GM23338 (cell line): ENCODE results near the gene STAC. TPM values are rescaled to one million over a fixed set of nuclear protein-coding genes. Genes with fewer than 3 reads are reported as not detected.

Experiments
- ATAC-seq: fragments of 200-7000 bp; cut with Tn5 transposase; 3 replicates; pipeline ENCODE4 v1.9.1; 2020
- DNase-seq: peaks from one replicate; pipeline ENCODE4 v3.0.0-alpha.2; 2015; ENCODE audit warnings: low spot score
- H2AFZ ChIP-seq: fragments of 200-600 bp; sonication (generic); 2 replicates; pipeline ENCODE4 v1.8.0; 2016; ENCODE audit warnings: antibody characterized with exemption, mild to moderate bottlenecking, moderate library complexity
- H3F3A ChIP-seq: fragments of 200-600 bp; sonication (generic); replicated peaks from 2 replicates; pipeline ENCODE4 v1.8.0; 2017; ENCODE audit warnings: antibody characterized with exemption, mixed run types, low read depth
- H3K27ac ChIP-seq: fragments of 200-600 bp; sonication (generic); 2 replicates; pipeline ENCODE4 v1.6.1; 2016; ENCODE audit warnings: low read depth
- H3K27me3 ChIP-seq: fragments of 200-600 bp; sonication (generic); 2 replicates; pipeline ENCODE4 v1.8.0; 2016; ENCODE audit warnings: mild to moderate bottlenecking, mixed run types, moderate library complexity; ENCODE audit not compliant: insufficient read depth
- H3K36me3 ChIP-seq: fragments of 200-600 bp; sonication (generic); 2 replicates; pipeline ENCODE4 v1.8.0; 2016; ENCODE audit warnings: mild to moderate bottlenecking; ENCODE audit not compliant: insufficient read depth
- H3K4me1 ChIP-seq: fragments of 200-600 bp; sonication (generic); 2 replicates; pipeline ENCODE4 v1.8.0; 2016; ENCODE audit warnings: mild to moderate bottlenecking, moderate library complexity; ENCODE audit not compliant: insufficient read depth
- H3K4me2 ChIP-seq: fragments of 200-600 bp; sonication (generic); 2 replicates; pipeline ENCODE4 v1.7.1; 2017; ENCODE audit warnings: mixed run types
- H3K4me3 ChIP-seq: fragments of 200-600 bp; sonication (generic); 2 replicates; pipeline ENCODE4 v1.6.1; 2016; ENCODE audit warnings: mixed run types
- H3K79me2 ChIP-seq: fragments of 200-600 bp; sonication (generic); replicated peaks from 2 replicates; pipeline ENCODE4 v1.8.0; 2017; ENCODE audit warnings: mild to moderate bottlenecking; ENCODE audit not compliant: insufficient read depth
- H3K9me2 ChIP-seq: fragments of 200-600 bp; sonication (generic); 2 replicates; pipeline ENCODE4 v1.8.0; 2017; ENCODE audit not compliant: insufficient read depth
- H4K20me1 ChIP-seq: fragments of 200-600 bp; sonication (generic); replicated peaks from 2 replicates; pipeline ENCODE4 v1.8.0; 2017; ENCODE audit warnings: mild to moderate bottlenecking; ENCODE audit not compliant: insufficient read depth
- H3K27ac Mint-ChIP-seq: 2 replicates; pipeline ENCODE4 v1.8.0; 2020; ENCODE audit warnings: inconsistent platforms, mild to moderate bottlenecking, moderate library complexity, mixed read lengths
- H3K27me3 Mint-ChIP-seq: 3 replicates; pipeline ENCODE4 v1.8.0; 2022; ENCODE audit warnings: low read depth, mild to moderate bottlenecking, moderate library complexity, mixed read lengths, inconsistent platforms; ENCODE audit not compliant: insufficient read depth, poor library complexity
- H3K36me3 Mint-ChIP-seq: 3 replicates; pipeline ENCODE4 v1.8.0; 2021; ENCODE audit warnings: low read depth, mild to moderate bottlenecking, inconsistent platforms, moderate library complexity, mixed read lengths
- H3K4me1 Mint-ChIP-seq: 3 replicates; pipeline ENCODE4 v1.8.0; 2020; ENCODE audit warnings: mild to moderate bottlenecking, inconsistent platforms, mixed read lengths
- H3K4me3 Mint-ChIP-seq: 3 replicates; pipeline ENCODE4 v1.8.0; 2021; ENCODE audit warnings: moderate library complexity, mild to moderate bottlenecking, inconsistent platforms, mixed read lengths
- H3K9me3 Mint-ChIP-seq: 3 replicates; pipeline ENCODE4 v1.8.0; 2020; ENCODE audit warnings: moderate library complexity, mild to moderate bottlenecking, inconsistent platforms, mixed read lengths
- CREB1 ChIP-seq: fragments of 250-450 bp; sonication (Bioruptor Pico); IDR thresholded peaks from 2 replicates; pipeline ENCODE4 v1.5.0; 2020; ENCODE audit warnings: low read depth, mild to moderate bottlenecking, moderate library complexity
- CTCF ChIP-seq, 2 experiments: fragments of 200-600 bp in 1 of 2; sonication (generic) in 1 of 2; conservative IDR thresholded peaks; 2 replicates each; pipeline versions ENCODE4 v1.5.1 to v1.6.1; 2016 to 2017; ENCODE audit warnings: antibody characterized with exemption in 2 of 2, low read depth in 2 of 2, mild to moderate bottlenecking in 2 of 2, moderate library complexity in 1 of 2
- ETS1 ChIP-seq: IDR thresholded peaks from 2 replicates; pipeline ENCODE4 v1.6.1; 2016; ENCODE audit warnings: antibody characterized with exemption
- EZH2 ChIP-seq: fragments of 200-600 bp; sonication (generic); IDR thresholded peaks from one replicate; pipeline ENCODE4 v1.8.0; 2017; ENCODE audit warnings: antibody characterized with exemption, mild to moderate bottlenecking, low read depth; ENCODE audit not compliant: unreplicated experiment
- EZH2phosphoT487 ChIP-seq: fragments of 200-600 bp; sonication (generic); IDR thresholded peaks from one replicate; pipeline ENCODE4 v1.8.1; 2018; ENCODE audit warnings: antibody characterized with exemption; ENCODE audit not compliant: unreplicated experiment
- JUNB ChIP-seq: IDR thresholded peaks from one replicate; pipeline ENCODE4 v1.6.1; 2016; ENCODE audit warnings: antibody characterized with exemption; ENCODE audit not compliant: unreplicated experiment
- NANOG ChIP-seq: IDR thresholded peaks from 2 replicates; pipeline ENCODE4 v1.6.1; 2016; ENCODE audit warnings: antibody characterized with exemption, borderline replicate concordance
- POLR2AphosphoS5 ChIP-seq: IDR thresholded peaks from 2 replicates; pipeline ENCODE4 v1.6.1; 2016; ENCODE audit warnings: antibody characterized with exemption, low read depth
- REST ChIP-seq: IDR thresholded peaks from one replicate; pipeline ENCODE4 v1.6.1; 2018; ENCODE audit warnings: antibody characterized with exemption; ENCODE audit not compliant: unreplicated experiment
- STAT1 ChIP-seq: IDR thresholded peaks from one replicate; pipeline ENCODE4 v1.6.1; 2016; ENCODE audit warnings: antibody characterized with exemption; ENCODE audit not compliant: unreplicated experiment
- ZNF114 ChIP-seq: fragments of 250-450 bp; sonication (Bioruptor Pico); IDR thresholded peaks from 2 replicates; pipeline ENCODE4 v1.5.0; 2020; ENCODE audit warnings: mild to moderate bottlenecking, moderate library complexity
- ZNF331 ChIP-seq: fragments of 250-450 bp; sonication (Bioruptor Pico); IDR thresholded peaks from 2 replicates; pipeline ENCODE4 v1.5.0; 2020; ENCODE audit warnings: low read depth, mild to moderate bottlenecking, moderate library complexity
- ZNF462 ChIP-seq: fragments of 250-450 bp; sonication (Bioruptor Pico); IDR thresholded peaks from 2 replicates; pipeline ENCODE4 v1.5.0; 2020; ENCODE audit warnings: mild to moderate bottlenecking, moderate library complexity
- polyA plus RNA-seq: library from polyadenylated mRNA; unstranded; fragments of >200 nt; fragmentation: Nextera tagmentation; extraction: Ambion mirVana; gene quantifications from 2 replicates; pipeline ENCODE4 v1.2.1, GENCODE V29; 2016
- total RNA-seq: library from RNA; depleted of rRNA; stranded (reverse); fragments of >200 nt; shearing (Covaris generic); gene quantifications from 2 replicates; pipeline ENCODE4 v1.2.3, GENCODE V29; 2014

STAC gene
- total and polyA plus RNA-seq, 2 experiments from 2014 or later, result 5.6 to 22.9 TPM

- Mint-ChIP-seq H3K4me3 (peak overlapping the region; percentile 68), H3K4me1 (peaks cover 23% of the 10 kb centered on the region), H3K9me3 (no peaks in the 10 kb centered on the region), H3K27ac (no peak overlapping the region), H3K27me3 (peaks cover 11% of the 10 kb centered on the region), H3K36me3 (no peaks in the 10 kb centered on the region)
- Histone ChIP-seq H3K9me2 (no peaks in the 10 kb centered on the region), H4K20me1 (no peaks in the 10 kb centered on the region), H3K36me3 (no peaks in the 10 kb centered on the region; the same call in 1 of the 2 replicates), H3K79me2 (peaks cover 28% of the 10 kb centered on the region), H2AFZ (peak overlapping the region; percentile 92), H3K4me2 (peak overlapping the region; percentile 80), H3F3A (no peaks in the 10 kb centered on the region), H3K4me3 (peak overlapping the region; percentile 84), H3K27me3 (peaks cover 18% of the 10 kb centered on the region), H3K4me1 (peaks cover 24% of the 10 kb centered on the region), H3K27ac (no peak overlapping the region)
- no peak for ATAC-seq
- TF ChIP-seq ZNF462 (no peak), CTCF (conservative IDR thresholded peaks at IDR 0.05; ENCODE audit: low read depth in 2 of 2) (no peak), REST (no peak), ETS1 (no peak), JUNB (no peak), ZNF331 (CRISPR knock-in tag) (no peak), EZH2 (no peak), ZNF114 (no peak), POLR2AphosphoS5 (no peak), EZH2phosphoT487 (no peak), CREB1 (CRISPR knock-in tag) (no peak), STAT1 (no peak), NANOG (no peak)
- DNase-seq, result no peak
Measured at GRCh38 chr3:36379872-36380220, 458 bp upstream of the STAC start.
